Caco-2 (cell line): ENCODE results near the gene TSPAN15. TPM values are rescaled to one million over a fixed set of nuclear protein-coding genes. Genes with fewer than 3 reads are reported as not detected.

Experiments used
- BruUV-seq: library from RNA; stranded (reverse); fragments of 400-500 nt; replicated peaks from 2 replicates; lab custom pipeline; 2021; lab: Mats Ljungman, UMichigan
- CTCF ChIA-PET: fragments of 300-600 bp; sonication (Branson Sonifier 250); formaldehyde crosslinking; loops from one replicate; lab custom pipeline; 2022; ENCODE audit warnings: antibody characterized with exemption; lab: Charles Lee
- POLR2A ChIA-PET: fragments of 300-600 bp; sonication (Branson Sonifier 250); formaldehyde crosslinking; loops from one replicate; lab custom pipeline; 2022; ENCODE audit warnings: antibody characterized with exemption; lab: Charles Lee
- DNase-seq, 2 experiments: peaks; one replicate each; pipeline versions ENCODE4 v3.0.0 to v3.0.0-alpha.2; 2020 to 2022
- H3K27me3 ChIP-seq: replicated peaks from 2 replicates; pipeline ENCODE4 v1.6.0; 2011; ENCODE audit warnings: low read length; ENCODE audit not compliant: control insufficient read depth, insufficient read depth
- H3K36me3 ChIP-seq: 2 replicates; pipeline ENCODE4 v1.5.1; 2011; ENCODE audit warnings: low read length; ENCODE audit not compliant: control insufficient read depth, insufficient read depth
- H3K4me1 ChIP-seq: fragments of 250-450 bp; sonication (Bioruptor Pico); 2 replicates; pipeline ENCODE4 v1.5.1; 2020; ENCODE audit warnings: mild to moderate bottlenecking
- H3K4me3 ChIP-seq: 2 replicates; pipeline ENCODE4 v1.5.1; 2011; ENCODE audit warnings: low read depth, mild to moderate bottlenecking, control low read depth, low read length
- H3K9me3 ChIP-seq: fragments of 250-450 bp; sonication (Bioruptor Pico); 2 replicates; pipeline ENCODE4 v1.5.1; 2020; ENCODE audit warnings: mild to moderate bottlenecking, moderate library complexity
- H3K27ac Mint-ChIP-seq: one replicate; pipeline ENCODE4 v1.8.0; 2022; ENCODE audit warnings: mixed read lengths; ENCODE audit not compliant: unreplicated experiment
- H3K27me3 Mint-ChIP-seq: one replicate; pipeline ENCODE4 v1.8.0; 2022; ENCODE audit warnings: mixed read lengths; ENCODE audit not compliant: insufficient read depth, unreplicated experiment
- H3K36me3 Mint-ChIP-seq: one replicate; pipeline ENCODE4 v1.8.0; 2022; ENCODE audit warnings: mild to moderate bottlenecking, mixed read lengths; ENCODE audit not compliant: insufficient read depth, unreplicated experiment
- H3K4me1 Mint-ChIP-seq: one replicate; pipeline ENCODE4 v1.8.0; 2022; ENCODE audit warnings: low read depth, mixed read lengths; ENCODE audit not compliant: unreplicated experiment
- H3K4me3 Mint-ChIP-seq: one replicate; pipeline ENCODE4 v1.8.0; 2022; ENCODE audit warnings: mild to moderate bottlenecking, moderate library complexity, mixed read lengths; ENCODE audit not compliant: unreplicated experiment
- H3K9me3 Mint-ChIP-seq: one replicate; pipeline ENCODE4 v1.8.0; 2022; ENCODE audit warnings: mixed read lengths; ENCODE audit not compliant: unreplicated experiment
- intact Hi-C: fragments of 100-400 bp; cut with micrococcal nuclease; formaldehyde crosslinking; loops from one replicate; pipeline ENCODE4 v1.10.0; 2022; ENCODE audit not compliant: unreplicated experiment
- total RNA-seq: library from RNA; stranded (reverse); gene quantifications from 2 replicates; pipeline ENCODE4 v1.2.3, GENCODE V29; 2022
- TF ChIP-seq, protein P1 (sequence below), 2 experiments: fragments of 200-600 bp in 1 of 2; IDR thresholded peaks; 1 replicate in 1 of 2; 2 replicates in 1 of 2; pipeline versions ENCODE4 v1.5.1 to v1.8.0; 2011 to 2022; ENCODE audit warnings: antibody characterized with exemption in 1 of 2, control low read depth in 1 of 2, inconsistent platforms in 1 of 2, low read depth in 1 of 2, low read length in 1 of 2, mild to moderate bottlenecking in 1 of 2, moderate library complexity in 1 of 2; ENCODE audit not compliant: insufficient read depth in 1 of 2, severe bottlenecking in 1 of 2, unreplicated experiment in 1 of 2

TSPAN15 gene
- total RNA-seq, 1 experiment from 2014 or later = 86.5 TPM

DNA sequence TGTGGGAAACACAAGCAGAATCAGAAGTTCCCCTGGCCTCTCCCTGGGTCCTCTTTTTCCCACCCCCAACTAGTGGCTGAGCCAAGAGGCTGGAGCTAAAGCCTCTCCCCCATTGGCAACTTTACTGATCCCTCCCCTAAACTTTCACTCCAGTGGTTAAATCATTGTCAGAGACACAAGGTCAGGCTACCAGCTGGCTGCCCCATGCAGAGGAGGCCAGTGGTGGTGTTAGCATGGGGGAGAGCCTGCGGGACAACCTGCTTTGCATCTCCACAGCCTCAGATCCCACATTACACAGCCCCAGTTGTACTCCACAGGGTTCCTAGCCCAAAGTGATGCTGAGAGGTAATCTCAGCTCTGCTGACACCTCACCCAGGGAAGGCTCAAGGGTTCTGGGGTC lies 101.0 kb downstream of the TSPAN15 start:
- POLR2A ChIA-PET = no interaction called here
- H3K36me3 Mint-ChIP-seq = no peaks in the 10 kb centered on the region

DNA sequence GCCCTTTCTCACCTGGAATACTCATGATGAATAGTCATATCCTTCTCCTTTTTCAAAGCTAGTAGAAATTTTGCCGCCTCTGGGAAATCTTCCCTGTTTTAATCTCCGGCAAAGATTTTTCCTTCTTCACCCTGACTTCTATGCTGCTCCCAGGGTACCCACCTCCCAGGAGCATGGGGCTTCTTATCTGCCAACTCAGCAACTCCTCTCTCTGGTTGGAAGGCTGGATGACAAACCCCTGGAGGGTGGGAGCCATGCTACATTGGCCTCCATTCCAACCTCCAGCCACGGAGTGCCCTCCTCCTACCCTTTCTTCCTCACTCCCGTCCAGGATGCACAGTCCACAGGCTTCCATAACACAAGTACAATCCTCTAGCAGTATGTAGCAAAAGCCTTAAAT lies 102.1 kb downstream of the TSPAN15 start:
- Histone ChIP-seq H3K9me3 (peaks cover 29% of the 10 kb centered on the region), H3K27me3 (no peaks in the 10 kb centered on the region), H3K36me3 (no peaks in the 10 kb centered on the region), H3K4me3 (no peak overlapping the region), H3K4me1 (no peaks in the 10 kb centered on the region)
- Mint-ChIP-seq H3K4me3 (no peak overlapping the region), H3K36me3 (no peaks in the 10 kb centered on the region), H3K9me3 (peaks cover 24% of the 10 kb centered on the region), H3K4me1 (no peaks in the 10 kb centered on the region), H3K27me3 (peaks cover 15% of the 10 kb centered on the region), H3K27ac (no peak overlapping the region)
- intact Hi-C loops = no loop called here
- ChIA-PET CTCF (interaction anchor here (0.6 kb wide), 1 partner anchor 83 kb away, joined by 3 read pairs; no protein-coding TSS in a partner anchor), POLR2A (no interaction called here)
- no peak for DNase-seq
- no TSS peak for BruUV-seq
- TF ChIP-seq, protein P1, sequence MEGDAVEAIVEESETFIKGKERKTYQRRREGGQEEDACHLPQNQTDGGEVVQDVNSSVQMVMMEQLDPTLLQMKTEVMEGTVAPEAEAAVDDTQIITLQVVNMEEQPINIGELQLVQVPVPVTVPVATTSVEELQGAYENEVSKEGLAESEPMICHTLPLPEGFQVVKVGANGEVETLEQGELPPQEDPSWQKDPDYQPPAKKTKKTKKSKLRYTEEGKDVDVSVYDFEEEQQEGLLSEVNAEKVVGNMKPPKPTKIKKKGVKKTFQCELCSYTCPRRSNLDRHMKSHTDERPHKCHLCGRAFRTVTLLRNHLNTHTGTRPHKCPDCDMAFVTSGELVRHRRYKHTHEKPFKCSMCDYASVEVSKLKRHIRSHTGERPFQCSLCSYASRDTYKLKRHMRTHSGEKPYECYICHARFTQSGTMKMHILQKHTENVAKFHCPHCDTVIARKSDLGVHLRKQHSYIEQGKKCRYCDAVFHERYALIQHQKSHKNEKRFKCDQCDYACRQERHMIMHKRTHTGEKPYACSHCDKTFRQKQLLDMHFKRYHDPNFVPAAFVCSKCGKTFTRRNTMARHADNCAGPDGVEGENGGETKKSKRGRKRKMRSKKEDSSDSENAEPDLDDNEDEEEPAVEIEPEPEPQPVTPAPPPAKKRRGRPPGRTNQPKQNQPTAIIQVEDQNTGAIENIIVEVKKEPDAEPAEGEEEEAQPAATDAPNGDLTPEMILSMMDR (IDR thresholded peaks at IDR 0.05; ENCODE audit: insufficient read depth in 1 of 2, low read depth in 1 of 2, low read length in 1 of 2, severe bottlenecking in 1 of 2, unreplicated experiment in 1 of 2) = no peak

More for the DNA sequence above, 101.0 kb downstream of the TSPAN15 start:
- Mint-ChIP-seq H3K4me1 (no peaks in the 10 kb centered on the region), H3K4me3 (no peak overlapping the region), H3K27me3 (peaks cover 15% of the 10 kb centered on the region), H3K27ac (no peak overlapping the region), H3K9me3 (peaks cover 30% of the 10 kb centered on the region)
- Histone ChIP-seq H3K36me3 (no peaks in the 10 kb centered on the region), H3K4me1 (no peaks in the 10 kb centered on the region), H3K4me3 (no peak overlapping the region), H3K9me3 (peaks cover 32% of the 10 kb centered on the region), H3K27me3 (no peaks in the 10 kb centered on the region)
- DNase-seq = no peak
- CTCF ChIA-PET = interaction anchor here (0.6 kb wide), 1 partner anchor 21 kb away, joined by 3 read pairs; no protein-coding TSS in a partner anchor
- no TSS peak for BruUV-seq
- TF ChIP-seq, protein P1 (IDR thresholded peaks at IDR 0.05; ENCODE audit: insufficient read depth in 1 of 2, low read depth in 1 of 2, low read length in 1 of 2, severe bottlenecking in 1 of 2, unreplicated experiment in 1 of 2) = no peak
- intact Hi-C loops = no loop called here

DNA sequence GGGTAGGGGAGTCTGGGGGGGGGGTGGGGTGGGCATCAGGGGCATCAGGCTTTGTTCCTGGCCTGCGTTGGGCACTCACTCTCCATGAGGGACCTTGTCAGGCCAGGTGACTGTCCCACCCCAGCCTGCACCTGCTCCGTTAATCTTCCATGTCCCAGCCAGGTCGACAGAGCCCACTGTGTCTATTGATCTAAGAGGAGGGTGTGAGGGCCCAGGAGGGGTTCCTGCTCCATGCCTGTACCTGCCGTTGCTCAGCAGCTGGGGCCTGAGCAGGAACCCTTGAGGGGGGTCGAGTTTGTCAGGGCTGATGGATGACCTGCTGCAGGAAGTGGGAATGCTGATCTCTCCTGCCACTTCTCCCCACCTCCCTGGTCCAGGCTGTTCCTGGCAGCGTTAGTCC lies 103.3 kb downstream of the TSPAN15 start:
- H3K36me3 Mint-ChIP-seq = no peaks in the 10 kb centered on the region
- intact Hi-C loops = no loop called here
- POLR2A ChIA-PET = no interaction called here
- Histone ChIP-seq H3K36me3 (no peaks in the 10 kb centered on the region), H3K4me3 (no peak overlapping the region), H3K9me3 (peaks cover 18% of the 10 kb centered on the region), H3K4me1 (no peaks in the 10 kb centered on the region), H3K27me3 (no peaks in the 10 kb centered on the region)
- no TSS peak for BruUV-seq
- no peak overlapping the region for H3K4me3 Mint-ChIP-seq
- no peak for DNase-seq
- CTCF ChIA-PET = no interaction called here
- peaks cover 17% of the 10 kb centered on the region for H3K27me3 Mint-ChIP-seq
- H3K4me1 Mint-ChIP-seq = no peaks in the 10 kb centered on the region
- no peak overlapping the region for H3K27ac Mint-ChIP-seq
- peaks cover 13% of the 10 kb centered on the region for H3K9me3 Mint-ChIP-seq
- TF ChIP-seq, protein P1 (IDR thresholded peaks at IDR 0.05; ENCODE audit: insufficient read depth in 1 of 2, low read depth in 1 of 2, low read length in 1 of 2, severe bottlenecking in 1 of 2, unreplicated experiment in 1 of 2) = no peak

Other genes with a start within 250 kb of the TSPAN15 start
- gene HKDC1, start 231.1 kb upstream of the TSPAN15 start, total RNA-seq = 18.7 and 24.5 TPM in 2 replicates
- 27.2 and 35.4 TPM in 2 replicates for gene HK1, start 173.0 kb upstream of the TSPAN15 start, total RNA-seq
- gene TACR2, start 34.5 kb upstream of the TSPAN15 start, total RNA-seq = 0.57 and 0.60 TPM in 2 replicates
- not detected in 2 replicates for gene NEUROG3, start 122.0 kb downstream of the TSPAN15 start, total RNA-seq
- gene FAM241B, start 178.8 kb downstream of the TSPAN15 start, total RNA-seq = 24.9 and 30.2 TPM in 2 replicates